ENCODE data around the gene MICALL2.

- TF ChIP-seq GATA1 (IDR thresholded peaks at IDR 0.05; ENCODE audit: low read depth, low read length) (no peak), POLR2A (IDR thresholded peaks at IDR 0.05; ENCODE audit: low read length) (no peak)
Observed at GRCh38 chr7:1468203-1468602, 8.9 kb upstream of the MICALL2 start.
